Left kidney (tissue), 2 donors: Measurements from ENCODE around the gene SLC1A7. TPM values are rescaled to one million over a fixed set of nuclear protein-coding genes. Genes with fewer than 3 reads are reported as not detected.

Experiments used
- DNase-seq: peaks from one replicate; pipeline ENCODE4 v3.0.0-alpha.2; 2013
- polyA plus RNA-seq: library from polyadenylated mRNA; unstranded; fragments of 120-200 nt; gene quantifications from one replicate; pipeline ENCODE4 v1.2.1, GENCODE V29; 2013; ENCODE audit not compliant: insufficient read length

Gene SLC1A7
- polyA plus RNA-seq, 1 donor: 0.05 TPM

GRCh38 chr1:53115403-53116306, 26.8 kb downstream of the SLC1A7 start:
- DNase-seq: no peak

GRCh38 chr1:53114581-53115400, 27.6 kb downstream of the SLC1A7 start:
- no peak for DNase-seq

GRCh38 chr1:53114090-53114489, 28.3 kb downstream of the SLC1A7 start:
- DNase-seq: no peak

GRCh38 chr1:53112861-53113260, 29.6 kb downstream of the SLC1A7 start:
- no peak for DNase-seq

- DNase-seq: no peak
Observed at GRCh38 chr1:53112271-53112774, 30.1 kb downstream of the SLC1A7 start.

- DNase-seq: no peak
Observed at GRCh38 chr1:53111693-53112092, 30.7 kb downstream of the SLC1A7 start.

- no peak for DNase-seq
Observed at GRCh38 chr1:53111073-53111556, 31.3 kb downstream of the SLC1A7 start.

GRCh38 chr1:53110370-53111072, 31.9 kb downstream of the SLC1A7 start:
- no peak for DNase-seq

- DNase-seq: no peak
Observed at GRCh38 chr1:53108646-53109580, 33.5 kb downstream of the SLC1A7 start.

GRCh38 chr1:53107570-53108322, 34.7 kb downstream of the SLC1A7 start:
- no peak for DNase-seq

- no peak for DNase-seq
Observed at GRCh38 chr1:53107090-53107489, 35.3 kb downstream of the SLC1A7 start.

GRCh38 chr1:53104289-53104913, 38.0 kb downstream of the SLC1A7 start:
- DNase-seq: no peak

- no peak for DNase-seq
Observed at GRCh38 chr1:53094533-53094919, 47.9 kb downstream of the SLC1A7 start.

- DNase-seq: no peak
Observed at GRCh38 chr1:53093778-53094532, 48.5 kb downstream of the SLC1A7 start.

- no peak for DNase-seq
Observed at GRCh38 chr1:53093451-53093754, 49.0 kb downstream of the SLC1A7 start.

GRCh38 chr1:53092659-53093450, 49.6 kb downstream of the SLC1A7 start:
- no peak for DNase-seq

- DNase-seq: no peak
Observed at GRCh38 chr1:53091841-53092645, 50.4 kb downstream of the SLC1A7 start.
